H1 (cell line): Measurements from ENCODE around the gene MTO1. TPM values are rescaled to one million over a fixed set of nuclear protein-coding genes. Genes with fewer than 3 reads are reported as not detected.

Source experiments
- CTCF ChIA-PET: fragments of 300-600 bp; sonication (Branson Sonifier 250); formaldehyde crosslinking; loops from one replicate; lab custom pipeline; 2021; ENCODE audit not compliant: partially characterized antibody; lab: Charles Lee
- POLR2A ChIA-PET: fragments of 300-600 bp; sonication (Branson Sonifier 250); formaldehyde crosslinking; loops from one replicate; lab custom pipeline; 2021; ENCODE audit warnings: inconsistent platforms; ENCODE audit not compliant: partially characterized antibody; lab: Charles Lee
- DNase-seq, 2 experiments: peaks; one replicate each; pipeline versions ENCODE4 v3.0.0 to v3.0.0-alpha.2; 2010 to 2022; ENCODE audit warnings: low spot score in 2 of 2, low read depth in 1 of 2, mixed read lengths in 1 of 2
- FAIRE-seq: peaks from 2 replicates; lab custom pipeline; 2011; peaks lifted over from hg19 to GRCh38; lab: Jason Lieb, UNC
- H2AFZ ChIP-seq: 2 replicates; pipeline ENCODE4 v1.8.1; 2012; ENCODE audit warnings: low read length, inconsistent platforms
- H2AK5ac ChIP-seq: 2 replicates; pipeline ENCODE4 v1.6.1; 2013; ENCODE audit warnings: low read depth, low read length
- H2BK120ac ChIP-seq: replicated peaks from 2 replicates; pipeline ENCODE3; 2013; ENCODE audit warnings: low read depth, low read length, inconsistent platforms
- H2BK12ac ChIP-seq: 2 replicates; pipeline ENCODE4 v1.6.1; 2013; ENCODE audit warnings: low read depth, low read length
- H2BK15ac ChIP-seq: 2 replicates; pipeline ENCODE4 v1.6.1; 2013; ENCODE audit warnings: low read length
- H2BK20ac ChIP-seq: 2 replicates; pipeline ENCODE4 v1.6.1; 2013; ENCODE audit warnings: low read length
- H2BK5ac ChIP-seq: 2 replicates; pipeline ENCODE4 v1.6.1; 2013; ENCODE audit warnings: low read depth, low read length
- H3K14ac ChIP-seq: 2 replicates; pipeline ENCODE4 v1.6.1; 2013; ENCODE audit warnings: inconsistent platforms; ENCODE audit not compliant: insufficient read length
- H3K18ac ChIP-seq: 2 replicates; pipeline ENCODE4 v1.6.1; 2013; ENCODE audit warnings: low read length; ENCODE audit errors: extremely low read depth
- H3K23ac ChIP-seq: 2 replicates; pipeline ENCODE4 v1.6.1; 2013; ENCODE audit warnings: inconsistent platforms; ENCODE audit not compliant: insufficient read length
- H3K23me2 ChIP-seq: 2 replicates; pipeline ENCODE4 v1.6.1; 2013; ENCODE audit warnings: low read depth, low read length
- H3K27ac ChIP-seq: 2 replicates; pipeline ENCODE4 v1.6.1; 2011; ENCODE audit warnings: low read depth, low read length, inconsistent platforms
- H3K27me3 ChIP-seq, 4 experiments: replicated peaks in 1 of 4; 1 replicate in 1 of 4; 2 replicates in 3 of 4; pipeline versions ENCODE4 v1.6.1 to v1.8.1; 2011 to 2013; ENCODE audit warnings: low read length in 3 of 4, mild to moderate bottlenecking in 3 of 4, inconsistent platforms in 2 of 4, mixed read lengths in 2 of 4, moderate library complexity in 1 of 4; ENCODE audit not compliant: control insufficient read depth in 3 of 4, insufficient read depth in 3 of 4; ENCODE audit errors: extremely low read depth in 1 of 4
- H3K36me3 ChIP-seq, 4 experiments: 2 replicates each; pipeline versions ENCODE4 v1.6.1 to v1.8.1; 2011 to 2013; ENCODE audit warnings: mild to moderate bottlenecking in 4 of 4, low read length in 3 of 4, moderate library complexity in 2 of 4, control low read depth in 1 of 4, inconsistent platforms in 1 of 4; ENCODE audit not compliant: insufficient read depth in 4 of 4, control insufficient read depth in 2 of 4
- H3K4ac ChIP-seq: replicated peaks from 2 replicates; pipeline ENCODE3; 2013; ENCODE audit warnings: low read length, low read depth, mixed read lengths, inconsistent platforms; ENCODE audit not compliant: insufficient read length
- H3K4me1 ChIP-seq, 4 experiments: replicated peaks in 1 of 4; 1 replicate in 1 of 4; 2 replicates in 3 of 4; pipeline versions ENCODE4 v1.6.1 to v1.8.1; 2011 to 2013; ENCODE audit warnings: low read length in 3 of 4, inconsistent platforms in 2 of 4, mixed read lengths in 1 of 4; ENCODE audit not compliant: insufficient read depth in 4 of 4, control insufficient read depth in 3 of 4
- H3K4me2 ChIP-seq, 2 experiments: 2 replicates each; pipeline versions ENCODE4 v1.6.1 to v1.8.1; 2011 to 2013; ENCODE audit warnings: low read depth in 2 of 2, low read length in 2 of 2, control low read depth in 1 of 2, inconsistent platforms in 1 of 2, mild to moderate bottlenecking in 1 of 2; ENCODE audit not compliant: insufficient read depth in 1 of 2
- H3K4me3 ChIP-seq, 4 experiments: fragments of 200-600, 300-600 bp in 1 of 4; sonication (generic), shearing (Covaris generic), sonication (Bioruptor Twin) in 1 of 4; 2 replicates each; pipeline versions ENCODE4 v1.5.1 to v1.8.1; 2011 to 2016; ENCODE audit warnings: low read length in 4 of 4, low read depth in 3 of 4, control low read depth in 2 of 4, inconsistent platforms in 2 of 4, mild to moderate bottlenecking in 2 of 4, mixed read lengths in 1 of 4, moderate library complexity in 1 of 4; ENCODE audit not compliant: insufficient read depth in 2 of 4; ENCODE audit errors: extremely low read depth in 1 of 4
- H3K56ac ChIP-seq: replicated peaks from 2 replicates; pipeline ENCODE3; 2013; ENCODE audit warnings: low read depth, mild to moderate bottlenecking, mixed read lengths, low read length, inconsistent platforms; ENCODE audit not compliant: insufficient read length
- H3K79me1 ChIP-seq: 2 replicates; pipeline ENCODE4 v1.6.1; 2013; ENCODE audit warnings: low read depth, low read length, control low read depth
- H3K79me2 ChIP-seq, 2 experiments: 2 replicates each; pipeline versions ENCODE4 v1.6.1 to v1.8.1; 2012 to 2013; ENCODE audit warnings: low read length in 2 of 2, mild to moderate bottlenecking in 2 of 2, inconsistent platforms in 1 of 2; ENCODE audit not compliant: insufficient read depth in 2 of 2, control insufficient read depth in 1 of 2
- H3K9ac ChIP-seq, 4 experiments: replicated peaks in 1 of 4; 1 replicate in 1 of 4; 2 replicates in 3 of 4; pipeline versions ENCODE4 v1.6.1 to v1.8.1; 2011 to 2013; ENCODE audit warnings: low read depth in 3 of 4, low read length in 3 of 4, control low read depth in 2 of 4, mild to moderate bottlenecking in 2 of 4, moderate library complexity in 2 of 4, inconsistent platforms in 1 of 4; ENCODE audit errors: extremely low read depth in 1 of 4
- H3K9me3 ChIP-seq, 2 experiments: 2 replicates each; pipeline versions ENCODE4 v1.6.1 to v1.8.1; 2012 to 2013; ENCODE audit warnings: mild to moderate bottlenecking in 2 of 2, moderate library complexity in 2 of 2, control low read depth in 1 of 2, inconsistent platforms in 1 of 2, low read depth in 1 of 2, low read length in 1 of 2, mixed read lengths in 1 of 2; ENCODE audit not compliant: insufficient read depth in 2 of 2
- H4K20me1 ChIP-seq, 2 experiments: replicated peaks in 1 of 2; 2 replicates each; pipeline versions ENCODE3 to v1.8.1; 2011 to 2013; ENCODE audit warnings: inconsistent platforms in 2 of 2, low read length in 2 of 2, mild to moderate bottlenecking in 1 of 2; ENCODE audit not compliant: insufficient read depth in 2 of 2, control insufficient read depth in 1 of 2
- H4K5ac ChIP-seq: 2 replicates; pipeline ENCODE4 v1.6.1; 2013; ENCODE audit warnings: low read length, low read depth, mixed read lengths, inconsistent platforms; ENCODE audit not compliant: insufficient read length
- H4K8ac ChIP-seq: 2 replicates; pipeline ENCODE4 v1.8.0; 2013; ENCODE audit warnings: mild to moderate bottlenecking, moderate library complexity, low read length, inconsistent platforms; ENCODE audit not compliant: insufficient read depth; ENCODE audit errors: extremely low read depth
- H4K91ac ChIP-seq: replicated peaks from 2 replicates; pipeline ENCODE3; 2013; ENCODE audit warnings: low read length, mixed read lengths, inconsistent platforms; ENCODE audit not compliant: insufficient read length
- ASH2L ChIP-seq: fragments of 200-600, 300-600 bp; sonication (generic); IDR thresholded peaks from one replicate; pipeline ENCODE4 v1.7.1; 2017; ENCODE audit warnings: low read length
- EGR1 ChIP-seq: IDR thresholded peaks from 2 replicates; pipeline ENCODE4 v1.6.1; 2011; ENCODE audit warnings: low read depth, low read length, borderline replicate concordance
- EZH2 ChIP-seq: fragments of 200-600 bp; sonication (generic); IDR thresholded peaks from 2 replicates; pipeline ENCODE4 v1.7.1; 2012; ENCODE audit warnings: low read depth, mild to moderate bottlenecking, moderate library complexity, low read length, inconsistent platforms; ENCODE audit not compliant: severe bottlenecking
- RNF2 ChIP-seq: fragments of 200-900, 300-1000 bp; sonication (generic); IDR thresholded peaks from 2 replicates; pipeline ENCODE4 v1.7.1; 2016; ENCODE audit warnings: borderline replicate concordance, low read depth, mild to moderate bottlenecking, antibody characterized with exemption, low read length; ENCODE audit not compliant: poor library complexity, severe bottlenecking; ENCODE audit errors: missing control alignments
- SIX5 ChIP-seq: IDR thresholded peaks from 2 replicates; pipeline ENCODE4 v1.6.1; 2011; ENCODE audit warnings: mild to moderate bottlenecking, low read depth, low read length
- SP4 ChIP-seq: IDR thresholded peaks from 2 replicates; pipeline ENCODE4 v1.6.1; 2012; ENCODE audit warnings: low read length, inconsistent platforms
- TBP ChIP-seq: IDR thresholded peaks from 2 replicates; pipeline ENCODE4 v1.6.1; 2011; ENCODE audit warnings: low read depth, low read length, improper control_type of control experiment
- WGBS, 2 experiments: shearing (Covaris generic) in 1 of 2; methylation state at CpG; one replicate each; pipeline versions ENCODE4 v1.1.6 to v1.1.7; 2013 to 2015; ENCODE audit warnings: low lambda C conversion rate in 2 of 2, mixed read lengths in 2 of 2, inconsistent platforms in 1 of 2, low coverage in 1 of 2, missing lambda C conversion rate in 1 of 2; ENCODE audit not compliant: insufficient replicate concordance in 2 of 2, insufficient coverage in 1 of 2, insufficient read length in 1 of 2; ENCODE audit errors: extremely low coverage in 1 of 2, missing lambda C conversion rate in 1 of 2; 5-methylcytosine and 5-hydroxymethylcytosine counted together
- polyA plus RNA-seq, 7 experiments: library from polyadenylated mRNA; depleted of rRNA in 3 of 7; stranded (reverse) in 5 of 7; unstranded in 2 of 7; fragments of >200 nt in 5 of 7; fragments of 200-250 nt in 2 of 7; gene quantifications; 1 replicate in 5 of 7; 2 replicates in 1 of 7; 4 replicates in 1 of 7; pipeline versions ENCODE4 v1.2.1 to v1.2.3, GENCODE V29; 2011 to 2013; ENCODE audit warnings: missing spikeins in 2 of 7, mixed read lengths in 2 of 7
- total RNA-seq: library from RNA; stranded (reverse); fragmentation: NEBNext Ultra II Directional; extraction: Animal tissue kit (Norgen Biotek cat#: 25700); gene quantifications from 2 replicates; pipeline ENCODE4 v1.2.1, GENCODE V29; 2021
- TF ChIP-seq, protein P1 (sequence below): IDR thresholded peaks from 2 replicates; pipeline ENCODE4 v1.6.1; 2012; ENCODE audit warnings: inconsistent platforms

The MTO1 gene
- total and polyA plus RNA-seq, 2 of the 8 experiments (the other 6 are each of a cell fraction or from before 2014, with no cell fraction given), result 20.9 to 31.6 TPM

DNA sequence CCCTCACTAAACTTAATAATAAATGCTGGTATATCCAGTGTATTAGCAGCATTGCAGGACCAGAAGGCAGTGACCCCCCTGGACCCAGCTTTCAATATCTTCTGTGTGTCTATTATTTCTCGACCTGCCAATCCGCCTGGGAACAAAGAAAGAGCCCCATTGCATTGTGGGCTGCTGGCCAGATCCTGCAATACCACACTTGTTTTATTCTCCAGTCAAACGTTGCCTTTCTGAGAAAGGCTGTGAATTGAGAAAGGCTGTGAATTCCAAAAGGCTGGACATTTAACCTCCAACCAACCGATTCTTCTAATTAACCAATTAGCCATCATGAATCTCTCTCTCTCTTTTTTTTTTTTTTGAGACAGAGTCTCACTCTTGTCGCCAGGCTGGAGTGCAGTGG is 1.5 kb upstream of the MTO1 start:
- no peak for FAIRE-seq
- no peaks in the 10 kb centered on the region for H3K9me3 ChIP-seq
- H4K91ac ChIP-seq, result no peak overlapping the region
- H2BK5ac ChIP-seq, result no peak overlapping the region
- no peak overlapping the region for H3K56ac ChIP-seq
- H3K79me2 ChIP-seq, result peaks cover 0 to 20% of the 10 kb centered on the region in 2 experiments; a peak in 2 of 4 replicates
- H2BK12ac ChIP-seq, result no peak overlapping the region
- no peak overlapping the region for H3K4me3 ChIP-seq
- no peak overlapping the region for H3K18ac ChIP-seq
- H4K5ac ChIP-seq, result no peak overlapping the region
- no peaks in the 10 kb centered on the region; a peak in 1 of 7 replicates for H3K4me1 ChIP-seq
- H3K79me1 ChIP-seq, result peaks cover 4% of the 10 kb centered on the region; the same call in 1 of the 2 replicates
- peaks cover 4% of the 10 kb centered on the region; the same call in 1 of the 2 replicates for H3K23me2 ChIP-seq
- no peaks in the 10 kb centered on the region for H3K27me3 ChIP-seq
- H3K4ac ChIP-seq, result no peak overlapping the region
- no peak overlapping the region for H2AFZ ChIP-seq
- H4K8ac ChIP-seq, result no peak overlapping the region
- no peak overlapping the region for H2AK5ac ChIP-seq
- no peak overlapping the region for H3K9ac ChIP-seq
- no peak for TF ChIP-seq RNF2
- TF ChIP-seq TBP, result no peak
- no peak for TF ChIP-seq EZH2
- TF ChIP-seq, protein P1, sequence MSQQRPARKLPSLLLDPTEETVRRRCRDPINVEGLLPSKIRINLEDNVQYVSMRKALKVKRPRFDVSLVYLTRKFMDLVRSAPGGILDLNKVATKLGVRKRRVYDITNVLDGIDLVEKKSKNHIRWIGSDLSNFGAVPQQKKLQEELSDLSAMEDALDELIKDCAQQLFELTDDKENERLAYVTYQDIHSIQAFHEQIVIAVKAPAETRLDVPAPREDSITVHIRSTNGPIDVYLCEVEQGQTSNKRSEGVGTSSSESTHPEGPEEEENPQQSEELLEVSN, result no peak
- no peak for TF ChIP-seq SIX5
- TF ChIP-seq EGR1, result no peak
- TF ChIP-seq ASH2L, result no peak
- TF ChIP-seq SP4, result no peak
- no peak overlapping the region for H2BK20ac ChIP-seq
- H3K23ac ChIP-seq, result no peak overlapping the region
- no peaks in the 10 kb centered on the region; a peak in 1 of 8 replicates for H3K36me3 ChIP-seq
- H2BK120ac ChIP-seq, result no peak overlapping the region
- ChIA-PET CTCF (no interaction called here), POLR2A (interaction anchor here (2.8 kb wide), 1 partner anchor 36 kb away, joined by 8 read pairs; no protein-coding TSS in a partner anchor)
- no peak for DNase-seq
- H3K4me2 ChIP-seq, result no peak overlapping the region
- 88% methylated on average over 4 of the region's 5 CpGs; no CpG with 5 or more reads in 1 of the 2 experiments for WGBS, 2 experiments
- H3K27ac ChIP-seq, result no peak overlapping the region
- no peak overlapping the region for H2BK15ac ChIP-seq
- H4K20me1 ChIP-seq, result no peaks in the 10 kb centered on the region
- H3K14ac ChIP-seq, result no peak overlapping the region
